ENCODE results near the gene PALS1.
"Not testable (repeated sequence)": the region's sequence is repeated elsewhere in the genome, so short reads cannot be mapped to it uniquely, and the experiment has no call there.

PALS1 gene

GRCh38 chr14:67269298-67270060 is 28.2 kb downstream of the PALS1 start:
- H3K9me3 ChIP-seq (ENCODE audit: insufficient read depth, low read length) = no peaks in the 10 kb centered on the region
- no peak for TF ChIP-seq SUZ12 (IDR thresholded peaks at IDR 0.05; ENCODE audit: extremely low read depth, insufficient read depth, insufficient read length)
- no peak for TF ChIP-seq YY1 (IDR thresholded peaks at IDR 0.05; ENCODE audit: insufficient read depth, insufficient read length)
- TF ChIP-seq ZNF274 (IDR thresholded peaks at IDR 0.05; ENCODE audit: low read depth, low read length) = no peak
- no peaks in the 10 kb centered on the region for H3K27me3 ChIP-seq (ENCODE audit: insufficient read depth, insufficient read length)
- no peak overlapping the region for H3K4me3 ChIP-seq (ENCODE audit: insufficient read length, low read depth)
- H3K9ac ChIP-seq (ENCODE audit: insufficient read length, low read depth) = no peak overlapping the region
- DNase-seq (ENCODE audit: low read depth, low spot score) = no peak
- peaks cover 12% of the 10 kb centered on the region for H3K36me3 ChIP-seq (ENCODE audit: insufficient read depth, insufficient read length, low read length)
- no peaks in the 10 kb centered on the region for H3K4me1 ChIP-seq (ENCODE audit: insufficient read depth, insufficient read length)

- TF ChIP-seq YY1 (IDR thresholded peaks at IDR 0.05; ENCODE audit: insufficient read depth, insufficient read length) (no peak), ZNF274 (IDR thresholded peaks at IDR 0.05; ENCODE audit: low read depth, low read length) (no peak), SUZ12 (IDR thresholded peaks at IDR 0.05; ENCODE audit: extremely low read depth, insufficient read depth, insufficient read length) (no peak)
- H3K9me3 ChIP-seq (ENCODE audit: insufficient read depth, low read length) = no peaks in the 10 kb centered on the region
- no peaks in the 10 kb centered on the region for H3K27me3 ChIP-seq (ENCODE audit: insufficient read depth, insufficient read length)
- no peaks in the 10 kb centered on the region for H3K4me1 ChIP-seq (ENCODE audit: insufficient read depth, insufficient read length)
- no peak for DNase-seq (ENCODE audit: low read depth, low spot score)
- peaks cover 12% of the 10 kb centered on the region for H3K36me3 ChIP-seq (ENCODE audit: insufficient read depth, insufficient read length, low read length)
- H3K4me3 ChIP-seq (ENCODE audit: insufficient read length, low read depth) = no peak overlapping the region
- H3K9ac ChIP-seq (ENCODE audit: insufficient read length, low read depth) = no peak overlapping the region
Measured at GRCh38 chr14:67270145-67270753, 29.0 kb downstream of the PALS1 start.

GRCh38 chr14:67270933-67271332 is 29.7 kb downstream of the PALS1 start:
- DNase-seq (ENCODE audit: low read depth, low spot score) = no peak
- H3K4me3 ChIP-seq (ENCODE audit: insufficient read length, low read depth) = no peak overlapping the region
- no peak overlapping the region for H3K9ac ChIP-seq (ENCODE audit: insufficient read length, low read depth)
- no peak for TF ChIP-seq ZNF274 (IDR thresholded peaks at IDR 0.05; ENCODE audit: low read depth, low read length)
- TF ChIP-seq YY1 (IDR thresholded peaks at IDR 0.05; ENCODE audit: insufficient read depth, insufficient read length) = no peak
- no peak for TF ChIP-seq SUZ12 (IDR thresholded peaks at IDR 0.05; ENCODE audit: extremely low read depth, insufficient read depth, insufficient read length)
- no peaks in the 10 kb centered on the region for H3K27me3 ChIP-seq (ENCODE audit: insufficient read depth, insufficient read length)
- peaks cover 12% of the 10 kb centered on the region for H3K36me3 ChIP-seq (ENCODE audit: insufficient read depth, insufficient read length, low read length)
- H3K9me3 ChIP-seq (ENCODE audit: insufficient read depth, low read length) = no peaks in the 10 kb centered on the region
- H3K4me1 ChIP-seq (ENCODE audit: insufficient read depth, insufficient read length) = no peaks in the 10 kb centered on the region

- H3K9me3 ChIP-seq (ENCODE audit: insufficient read depth, low read length); H3K27me3 ChIP-seq (ENCODE audit: insufficient read depth, insufficient read length); H3K9ac ChIP-seq (ENCODE audit: insufficient read length, low read depth); DNase-seq (ENCODE audit: low read depth, low spot score); H3K4me3 ChIP-seq (ENCODE audit: insufficient read length, low read depth); H3K4me1 ChIP-seq (ENCODE audit: insufficient read depth, insufficient read length): not testable (repeated sequence)
- peaks cover 12% of the 10 kb centered on the region for H3K36me3 ChIP-seq (ENCODE audit: insufficient read depth, insufficient read length, low read length)
Measured at GRCh38 chr14:67273281-67273680, 32.0 kb downstream of the PALS1 start.

- Histone ChIP-seq H3K9me3 (ENCODE audit: insufficient read depth, low read length) (no peaks in the 10 kb centered on the region), H3K9ac (ENCODE audit: insufficient read length, low read depth) (no peak overlapping the region), H3K27me3 (ENCODE audit: insufficient read depth, insufficient read length) (no peaks in the 10 kb centered on the region), H3K36me3 (ENCODE audit: insufficient read depth, insufficient read length, low read length) (peaks cover 15% of the 10 kb centered on the region), H3K4me1 (ENCODE audit: insufficient read depth, insufficient read length) (no peaks in the 10 kb centered on the region), H3K4me3 (ENCODE audit: insufficient read length, low read depth) (no peak overlapping the region)
- TF ChIP-seq SUZ12 (IDR thresholded peaks at IDR 0.05; ENCODE audit: extremely low read depth, insufficient read depth, insufficient read length) (no peak), ZNF274 (IDR thresholded peaks at IDR 0.05; ENCODE audit: low read depth, low read length) (no peak), YY1 (IDR thresholded peaks at IDR 0.05; ENCODE audit: insufficient read depth, insufficient read length) (no peak)
- DNase-seq (ENCODE audit: low read depth, low spot score) = no peak
Measured at GRCh38 chr14:67276131-67276530, 34.9 kb downstream of the PALS1 start.

- H3K9ac ChIP-seq (ENCODE audit: insufficient read length, low read depth) = no peak overlapping the region
- H3K27me3 ChIP-seq (ENCODE audit: insufficient read depth, insufficient read length) = no peaks in the 10 kb centered on the region
- no peaks in the 10 kb centered on the region for H3K9me3 ChIP-seq (ENCODE audit: insufficient read depth, low read length)
- no peaks in the 10 kb centered on the region for H3K4me1 ChIP-seq (ENCODE audit: insufficient read depth, insufficient read length)
- no peak overlapping the region for H3K4me3 ChIP-seq (ENCODE audit: insufficient read length, low read depth)
- TF ChIP-seq YY1 (IDR thresholded peaks at IDR 0.05; ENCODE audit: insufficient read depth, insufficient read length) (no peak), ZNF274 (IDR thresholded peaks at IDR 0.05; ENCODE audit: low read depth, low read length) (no peak), SUZ12 (IDR thresholded peaks at IDR 0.05; ENCODE audit: extremely low read depth, insufficient read depth, insufficient read length) (no peak)
- H3K36me3 ChIP-seq (ENCODE audit: insufficient read depth, insufficient read length, low read length) = peaks cover 4% of the 10 kb centered on the region
- no peak for DNase-seq (ENCODE audit: low read depth, low spot score)
Measured at GRCh38 chr14:67280506-67280905, 39.3 kb downstream of the PALS1 start.

- no peaks in the 10 kb centered on the region for H3K27me3 ChIP-seq (ENCODE audit: insufficient read depth, insufficient read length)
- H3K9me3 ChIP-seq (ENCODE audit: insufficient read depth, low read length) = no peaks in the 10 kb centered on the region
- no peaks in the 10 kb centered on the region for H3K4me1 ChIP-seq (ENCODE audit: insufficient read depth, insufficient read length)
- DNase-seq (ENCODE audit: low read depth, low spot score) = no peak
- no peak for TF ChIP-seq SUZ12 (IDR thresholded peaks at IDR 0.05; ENCODE audit: extremely low read depth, insufficient read depth, insufficient read length)
- TF ChIP-seq YY1 (IDR thresholded peaks at IDR 0.05; ENCODE audit: insufficient read depth, insufficient read length) = no peak
- no peak for TF ChIP-seq ZNF274 (IDR thresholded peaks at IDR 0.05; ENCODE audit: low read depth, low read length)
- no peak overlapping the region for H3K9ac ChIP-seq (ENCODE audit: insufficient read length, low read depth)
- no peak overlapping the region for H3K4me3 ChIP-seq (ENCODE audit: insufficient read length, low read depth)
- H3K36me3 ChIP-seq (ENCODE audit: insufficient read depth, insufficient read length, low read length) = no peaks in the 10 kb centered on the region
Measured at GRCh38 chr14:67285876-67286452, 44.7 kb downstream of the PALS1 start.

All from NT2/D1 (cell line).